B cell (primary cell): ENCODE results near the gene CPSF6. TPM values are rescaled to one million over a fixed set of nuclear protein-coding genes. Genes with fewer than 3 reads are reported as not detected.

Experiments
- ATAC-seq: fragments of 200-7000 bp; cut with Tn5 transposase; one replicate; pipeline ENCODE4 v1.10.0; 2021; ENCODE audit warnings: low read depth, mild to moderate bottlenecking, moderate number of reproducible peaks, moderate library complexity
- CTCF ChIA-PET: fragments of 350-600 bp; sonication (Branson Sonifier 250); formaldehyde crosslinking; loops from one replicate; lab custom pipeline; 2021; ENCODE audit warnings: antibody characterized with exemption, inconsistent platforms; lab: Charles Lee
- POLR2A ChIA-PET: fragments of 350-600 bp; sonication (Branson Sonifier 250); formaldehyde crosslinking; loops from one replicate; lab custom pipeline; 2021; ENCODE audit warnings: antibody characterized with exemption; lab: Charles Lee
- DNase-seq: peaks from one replicate; pipeline ENCODE4 v3.0.0; 2013
- H2AFZ ChIP-seq: 2 replicates; pipeline ENCODE4 v1.6.1; 2012; ENCODE audit warnings: mild to moderate bottlenecking, low read depth, low read length; ENCODE audit not compliant: insufficient read depth, poor library complexity, severe bottlenecking
- H3K27ac ChIP-seq, 2 donors: 1 replicate in 1 of 2; 2 replicates in 1 of 2; pipeline ENCODE4 v1.5.1; 2012 to 2013; ENCODE audit warnings: low read length in 2 of 2, mild to moderate bottlenecking in 2 of 2, moderate library complexity in 1 of 2
- H3K27me3 ChIP-seq, 4 experiments: fragments of 200-600 bp in 1 of 4; sonication (generic) in 1 of 4; replicated peaks in 1 of 4; 1 replicate in 2 of 4; 2 replicates in 2 of 4; pipeline versions ENCODE4 v1.6.1 to v1.7.0; 2013 to 2016; ENCODE audit warnings: low read length in 3 of 4, mild to moderate bottlenecking in 2 of 4, mixed read lengths in 1 of 4, moderate library complexity in 1 of 4; ENCODE audit not compliant: insufficient read depth in 4 of 4, control insufficient read depth in 3 of 4; ENCODE audit errors: control extremely low read depth in 1 of 4
- H3K36me3 ChIP-seq, 2 experiments: replicated peaks in 1 of 2; 1 replicate in 1 of 2; 2 replicates in 1 of 2; pipeline versions ENCODE4 v1.6.1 to v1.7.1; 2013; ENCODE audit warnings: low read length in 1 of 2; ENCODE audit not compliant: insufficient read depth in 2 of 2, control insufficient read depth in 1 of 2; ENCODE audit errors: control extremely low read depth in 1 of 2, extremely low read depth in 1 of 2
- H3K4me1 ChIP-seq, 2 donors: fragments of 200-600 bp in 1 of 2; sonication (generic) in 1 of 2; 1 replicate in 1 of 2; 2 replicates in 1 of 2; pipeline versions ENCODE4 v1.5.1 to v1.6.1; 2013 to 2017; ENCODE audit warnings: low read length in 2 of 2; ENCODE audit not compliant: control insufficient read depth in 2 of 2, insufficient read depth in 2 of 2
- H3K4me2 ChIP-seq: replicated peaks from 2 replicates; pipeline ENCODE3; 2012; ENCODE audit warnings: mild to moderate bottlenecking, low read depth, low read length; ENCODE audit not compliant: poor library complexity, severe bottlenecking
- H3K4me3 ChIP-seq, 5 experiments: fragments of 200-600 bp in 1 of 5; sonication (generic) in 1 of 5; 1 replicate in 3 of 5; 2 replicates in 2 of 5; pipeline versions ENCODE4 v1.5.1 to v1.7.0; 2011 to 2016; ENCODE audit warnings: low read length in 4 of 5, mild to moderate bottlenecking in 4 of 5, low read depth in 2 of 5, control low read depth in 1 of 5, moderate library complexity in 1 of 5; ENCODE audit not compliant: insufficient read depth in 1 of 5; ENCODE audit errors: control extremely low read depth in 1 of 5, extremely low read depth in 1 of 5
- H3K79me2 ChIP-seq: fragments of 200-600 bp; sonication (generic); one replicate; pipeline ENCODE4 v1.6.0; 2016; ENCODE audit warnings: low read length; ENCODE audit not compliant: control insufficient read depth, insufficient read depth
- H3K9ac ChIP-seq: fragments of 200-600 bp; sonication (generic); 2 replicates; pipeline ENCODE4 v1.6.1; 2017; ENCODE audit warnings: mild to moderate bottlenecking, low read length, moderate library complexity
- H3K9me3 ChIP-seq, 3 donors: one replicate each; pipeline versions ENCODE4 v1.6.1 to v1.7.1; 2013; ENCODE audit warnings: low read length in 2 of 3; ENCODE audit not compliant: control insufficient read depth in 2 of 3, insufficient read depth in 1 of 3; ENCODE audit errors: control extremely low read depth in 1 of 3
- H4K20me1 ChIP-seq: 2 replicates; pipeline ENCODE4 v1.6.0; 2012; ENCODE audit warnings: mild to moderate bottlenecking, low read length; ENCODE audit not compliant: insufficient read depth, control insufficient read depth, poor library complexity, severe bottlenecking
- H3K27ac Mint-ChIP-seq: one replicate; pipeline ENCODE4 v1.8.0; 2021; ENCODE audit warnings: mixed read lengths
- H3K27me3 Mint-ChIP-seq: one replicate; pipeline ENCODE4 v1.8.0; 2021; ENCODE audit warnings: mixed read lengths
- H3K4me1 Mint-ChIP-seq: one replicate; pipeline ENCODE4 v1.8.0; 2021; ENCODE audit warnings: mixed read lengths
- H3K4me3 Mint-ChIP-seq: one replicate; pipeline ENCODE4 v1.8.0; 2021; ENCODE audit warnings: mixed read lengths
- H3K9me3 Mint-ChIP-seq: one replicate; pipeline ENCODE4 v1.8.0; 2022; ENCODE audit warnings: mixed read lengths; ENCODE audit not compliant: insufficient read depth
- CTCF ChIP-seq: fragments of 200-600 bp; IDR thresholded peaks from one replicate; pipeline ENCODE4 v1.8.0; 2022; ENCODE audit warnings: antibody characterized with exemption, mild to moderate bottlenecking
- EZH2 ChIP-seq: IDR thresholded peaks from 2 replicates; pipeline ENCODE4 v1.6.1; 2012; ENCODE audit warnings: borderline replicate concordance, low read depth, mild to moderate bottlenecking, moderate library complexity, low read length; ENCODE audit not compliant: insufficient read depth, poor library complexity, severe bottlenecking
- WGBS: methylation state at CpG from one replicate; pipeline ENCODE4 v1.1.5; 2013; ENCODE audit warnings: missing lambda C conversion rate; ENCODE audit not compliant: insufficient coverage; 5-methylcytosine and 5-hydroxymethylcytosine counted together
- intact Hi-C: fragments of 100-400 bp; cut with micrococcal nuclease; formaldehyde crosslinking; loops from one replicate; pipeline ENCODE4 v1.10.0; 2022
- polyA plus RNA-seq: library from polyadenylated mRNA; depleted of rRNA; stranded (reverse); fragments of >200 nt; gene quantifications from 2 replicates; pipeline ENCODE4 v1.2.3, GENCODE V29; 2012
- total RNA-seq, 2 donors: library from RNA; stranded (reverse); fragments of 120-200 nt in 1 of 2; gene quantifications; 1 replicate in 1 of 2; 2 replicates in 1 of 2; pipeline versions ENCODE4 v1.2.3 to v1.2.4, GENCODE V29; 2013 to 2022

Gene CPSF6
- total and polyA plus RNA-seq, 2 donors (not counting 1 experiment from before 2014, with no cell fraction given), result 22.3 to 108 TPM

GRCh38 chr12:69243099-69244084 is 4.0 kb downstream of the CPSF6 start:
- ATAC-seq, result no peak
- H3K4me1 Mint-ChIP-seq, result peaks cover 73% of the 10 kb centered on the region
- H4K20me1 ChIP-seq, result peaks cover 37% of the 10 kb centered on the region

More at GRCh38 chr12:69243099-69244084, 4.0 kb downstream of the CPSF6 start:
- Histone ChIP-seq H2AFZ (no peak overlapping the region), H3K9ac (no peak overlapping the region), H3K79me2 (peaks cover 86% of the 10 kb centered on the region), H3K36me3 (no peaks in the 10 kb centered on the region), H3K4me2 (peak overlapping the region; percentile 94), H3K4me1 (peaks cover 35 to 44% of the 10 kb centered on the region in 2 donors), H3K27me3 (no peaks in the 10 kb centered on the region), H3K27ac (peak overlapping the region in 1 of 2 donors; percentile 56), H3K9me3 (no peaks in the 10 kb centered on the region), H3K4me3 (no peak overlapping the region)
- intact Hi-C loops, result loop anchor here (5.0 to 10.0 kb wide), 2 partner anchors 39 to 91 kb away; no protein-coding TSS in a partner anchor
- ChIA-PET CTCF (interaction anchor here (1.3 to 3.7 kb wide), 5 partner anchors 9 to 89 kb away, joined by 3 to 18 read pairs (median 8); no protein-coding TSS in a partner anchor), POLR2A (no interaction called here)
- whole genome bisulfite sequencing, result no CpG with 5 or more reads among the region's 7 CpGs
- DNase-seq, result peak; percentile 44
- no peaks in the 10 kb centered on the region for H3K27me3 Mint-ChIP-seq
- peak overlapping the region; percentile 51 for H3K4me3 Mint-ChIP-seq
- TF ChIP-seq CTCF, result no peak
- TF ChIP-seq EZH2, result no peak
- H3K27ac Mint-ChIP-seq, result peak overlapping the region; percentile 12
- H3K9me3 Mint-ChIP-seq, result no peaks in the 10 kb centered on the region
